Calu3 (cell line): ENCODE data around the gene NR4A3. TPM values are rescaled to one million over a fixed set of nuclear protein-coding genes. Genes with fewer than 3 reads are reported as not detected.
"Not testable (repeated sequence)": the region's sequence is repeated elsewhere in the genome, so short reads cannot be mapped to it uniquely, and the experiment has no call there.

ENCODE experiments used
- BruUV-seq: library from RNA; stranded (reverse); fragments of 400-500 nt; replicated peaks from 2 replicates; lab custom pipeline; 2021; lab: Mats Ljungman, UMichigan
- CTCF ChIA-PET: fragments of 300-600 bp; sonication (Branson Sonifier 250); formaldehyde crosslinking; loops from one replicate; lab custom pipeline; 2022; ENCODE audit warnings: antibody characterized with exemption; lab: Charles Lee
- DNase-seq: peaks from one replicate; pipeline ENCODE4 v3.0.0; 2022
- H3K27ac Mint-ChIP-seq: one replicate; pipeline ENCODE4 v1.8.0; 2022; ENCODE audit warnings: mixed read lengths; ENCODE audit not compliant: unreplicated experiment
- H3K27me3 Mint-ChIP-seq: one replicate; pipeline ENCODE4 v1.8.0; 2022; ENCODE audit warnings: mixed read lengths; ENCODE audit not compliant: unreplicated experiment
- H3K36me3 Mint-ChIP-seq: one replicate; pipeline ENCODE4 v1.8.0; 2022; ENCODE audit warnings: mild to moderate bottlenecking, moderate library complexity, mixed read lengths; ENCODE audit not compliant: insufficient read depth, unreplicated experiment
- H3K4me1 Mint-ChIP-seq: one replicate; pipeline ENCODE4 v1.8.0; 2022; ENCODE audit warnings: mild to moderate bottlenecking, low read depth, mixed read lengths; ENCODE audit not compliant: unreplicated experiment
- H3K4me3 Mint-ChIP-seq: one replicate; pipeline ENCODE4 v1.8.0; 2022; ENCODE audit warnings: mild to moderate bottlenecking, low read depth, moderate library complexity, mixed read lengths; ENCODE audit not compliant: unreplicated experiment
- H3K9me3 Mint-ChIP-seq: one replicate; pipeline ENCODE4 v1.8.0; 2022; ENCODE audit warnings: low read depth, mixed read lengths; ENCODE audit not compliant: unreplicated experiment
- intact Hi-C: fragments of 100-400 bp; cut with micrococcal nuclease; formaldehyde crosslinking; loops from one replicate; pipeline ENCODE4 v1.10.0; 2022; ENCODE audit not compliant: unreplicated experiment
- total RNA-seq: library from RNA; stranded (reverse); gene quantifications from 2 replicates; pipeline ENCODE4 v1.2.3, GENCODE V29; 2022
- TF ChIP-seq, protein P1 (sequence below): fragments of 200-600 bp; IDR thresholded peaks from one replicate; pipeline ENCODE4 v1.8.0; 2022; ENCODE audit warnings: antibody characterized with exemption; ENCODE audit not compliant: unreplicated experiment

Gene NR4A3
- total RNA-seq, 1 experiment from 2014 or later = 0.21 TPM

DNA sequence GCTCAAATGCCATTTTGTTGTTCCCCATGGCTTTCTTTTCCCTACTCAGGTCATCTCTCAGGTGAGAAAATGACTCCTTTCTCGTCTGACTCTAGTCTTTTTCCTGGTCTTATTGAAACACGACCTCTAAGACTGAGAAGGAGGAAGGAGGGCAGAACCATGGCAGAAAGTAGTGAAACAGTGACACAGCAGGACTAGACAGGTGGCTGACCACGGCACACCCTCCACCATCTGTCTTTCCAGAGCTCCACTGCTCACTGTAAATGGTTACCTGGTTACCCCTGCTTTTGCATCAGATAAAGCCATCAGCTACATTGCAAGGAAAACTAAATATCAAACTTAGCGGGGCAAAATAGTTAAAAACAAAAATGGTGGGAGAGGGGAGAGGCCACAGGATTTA is 30.9 kb downstream of the NR4A3 start:
- Mint-ChIP-seq H3K27me3 (peaks cover 11% of the 10 kb centered on the region), H3K9me3 (no peaks in the 10 kb centered on the region), H3K4me1 (no peaks in the 10 kb centered on the region), H3K36me3 (no peaks in the 10 kb centered on the region), H3K27ac (no peak overlapping the region), H3K4me3 (no peak overlapping the region)
- CTCF ChIA-PET = no interaction called here
- TF ChIP-seq, protein P1, sequence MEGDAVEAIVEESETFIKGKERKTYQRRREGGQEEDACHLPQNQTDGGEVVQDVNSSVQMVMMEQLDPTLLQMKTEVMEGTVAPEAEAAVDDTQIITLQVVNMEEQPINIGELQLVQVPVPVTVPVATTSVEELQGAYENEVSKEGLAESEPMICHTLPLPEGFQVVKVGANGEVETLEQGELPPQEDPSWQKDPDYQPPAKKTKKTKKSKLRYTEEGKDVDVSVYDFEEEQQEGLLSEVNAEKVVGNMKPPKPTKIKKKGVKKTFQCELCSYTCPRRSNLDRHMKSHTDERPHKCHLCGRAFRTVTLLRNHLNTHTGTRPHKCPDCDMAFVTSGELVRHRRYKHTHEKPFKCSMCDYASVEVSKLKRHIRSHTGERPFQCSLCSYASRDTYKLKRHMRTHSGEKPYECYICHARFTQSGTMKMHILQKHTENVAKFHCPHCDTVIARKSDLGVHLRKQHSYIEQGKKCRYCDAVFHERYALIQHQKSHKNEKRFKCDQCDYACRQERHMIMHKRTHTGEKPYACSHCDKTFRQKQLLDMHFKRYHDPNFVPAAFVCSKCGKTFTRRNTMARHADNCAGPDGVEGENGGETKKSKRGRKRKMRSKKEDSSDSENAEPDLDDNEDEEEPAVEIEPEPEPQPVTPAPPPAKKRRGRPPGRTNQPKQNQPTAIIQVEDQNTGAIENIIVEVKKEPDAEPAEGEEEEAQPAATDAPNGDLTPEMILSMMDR = no peak
- DNase-seq = no peak
- no TSS peak for BruUV-seq
- intact Hi-C loops = no loop called here

DNA sequence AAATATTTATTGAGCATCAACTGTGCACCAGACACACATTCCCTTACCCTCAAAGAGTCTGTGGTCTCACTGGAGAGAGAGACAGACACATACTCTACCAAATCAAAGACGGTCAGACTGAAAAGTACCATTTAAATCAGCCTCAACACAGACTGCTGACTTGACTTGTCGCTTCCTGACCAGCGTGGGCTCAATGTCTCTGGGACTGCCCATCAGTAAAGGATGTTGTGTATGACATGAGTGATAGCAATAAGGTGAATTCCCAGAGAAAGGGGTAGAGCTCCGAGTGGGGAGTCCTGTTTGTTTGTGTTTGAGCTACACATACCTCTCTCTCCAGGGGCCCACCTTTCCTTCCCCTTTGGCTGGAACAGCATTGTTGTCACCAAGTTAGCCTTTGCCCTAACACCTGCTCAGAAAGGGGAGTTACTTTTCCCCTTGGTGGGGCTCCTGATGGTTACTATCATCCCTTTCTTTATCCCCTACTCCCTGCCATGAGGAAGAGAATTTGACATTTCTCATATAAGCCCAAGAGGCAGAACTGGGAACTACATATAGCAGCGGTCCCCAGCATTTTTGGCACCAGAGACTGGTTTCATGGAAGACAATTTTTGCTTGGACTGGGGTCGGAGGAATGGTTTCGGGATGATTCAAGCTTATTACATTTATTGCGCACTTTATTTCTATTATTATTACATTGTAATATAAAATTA is 33.9 kb downstream of the NR4A3 start:
- Mint-ChIP-seq H3K27ac (no peak overlapping the region), H3K27me3 (no peaks in the 10 kb centered on the region), H3K36me3 (no peaks in the 10 kb centered on the region), H3K4me3 (no peak overlapping the region), H3K9me3 (no peaks in the 10 kb centered on the region), H3K4me1 (no peaks in the 10 kb centered on the region)
- TF ChIP-seq, protein P1 = no peak
- no TSS peak for BruUV-seq
- no peak for DNase-seq
- CTCF ChIA-PET = no interaction called here
- intact Hi-C loops = no loop called here

DNA sequence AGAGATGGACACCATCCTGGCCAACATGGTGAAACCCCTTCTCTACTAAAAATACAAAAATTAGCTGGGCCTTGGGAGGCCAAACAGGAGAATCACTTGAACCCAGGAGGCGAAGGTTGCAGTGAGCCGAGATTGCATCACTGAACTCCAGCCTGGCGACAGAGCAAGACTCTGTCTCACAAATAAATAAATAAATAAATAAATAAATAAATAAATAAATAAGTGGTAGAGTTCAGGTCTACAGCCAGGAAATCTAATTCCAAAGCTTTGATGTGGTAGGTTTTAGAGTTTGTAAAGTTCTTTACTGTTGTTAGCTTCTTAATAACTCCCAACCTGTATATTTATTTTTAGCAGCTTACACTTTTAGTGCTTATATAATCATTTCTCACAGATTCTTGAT is 35.9 kb downstream of the NR4A3 start:
- H3K27ac Mint-ChIP-seq, H3K27me3 Mint-ChIP-seq, BruUV-seq, H3K4me3 Mint-ChIP-seq, H3K4me1 Mint-ChIP-seq, DNase-seq, H3K36me3 Mint-ChIP-seq, intact Hi-C loops, H3K9me3 Mint-ChIP-seq, CTCF ChIA-PET: not testable (repeated sequence)

DNA sequence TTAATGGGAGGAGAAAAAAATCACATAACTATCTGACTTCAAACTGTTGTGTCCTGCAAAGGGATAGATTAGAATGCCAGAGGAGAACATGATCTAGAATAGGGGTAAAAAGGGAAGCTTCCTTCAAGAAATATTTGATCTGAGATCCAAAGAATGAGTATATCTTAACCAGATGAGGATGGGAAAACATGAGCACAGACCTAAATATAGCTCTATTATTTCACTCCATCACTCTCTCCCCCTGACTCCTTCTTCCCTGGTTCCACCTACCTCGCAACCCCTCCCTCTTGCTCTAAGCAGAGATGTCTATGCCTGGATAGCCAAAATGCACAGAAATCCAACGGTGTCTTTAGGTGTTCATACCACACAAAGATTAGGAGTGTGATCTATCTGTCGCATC is 36.4 kb downstream of the NR4A3 start:
- TF ChIP-seq, protein P1 = no peak
- no peaks in the 10 kb centered on the region for H3K9me3 Mint-ChIP-seq
- CTCF ChIA-PET = no interaction called here
- H3K4me3 Mint-ChIP-seq = no peak overlapping the region
- no peaks in the 10 kb centered on the region for H3K4me1 Mint-ChIP-seq
- BruUV-seq = no TSS peak
- H3K27ac Mint-ChIP-seq = no peak overlapping the region
- no peak for DNase-seq
- no peaks in the 10 kb centered on the region for H3K36me3 Mint-ChIP-seq
- intact Hi-C loops = no loop called here
- no peaks in the 10 kb centered on the region for H3K27me3 Mint-ChIP-seq

DNA sequence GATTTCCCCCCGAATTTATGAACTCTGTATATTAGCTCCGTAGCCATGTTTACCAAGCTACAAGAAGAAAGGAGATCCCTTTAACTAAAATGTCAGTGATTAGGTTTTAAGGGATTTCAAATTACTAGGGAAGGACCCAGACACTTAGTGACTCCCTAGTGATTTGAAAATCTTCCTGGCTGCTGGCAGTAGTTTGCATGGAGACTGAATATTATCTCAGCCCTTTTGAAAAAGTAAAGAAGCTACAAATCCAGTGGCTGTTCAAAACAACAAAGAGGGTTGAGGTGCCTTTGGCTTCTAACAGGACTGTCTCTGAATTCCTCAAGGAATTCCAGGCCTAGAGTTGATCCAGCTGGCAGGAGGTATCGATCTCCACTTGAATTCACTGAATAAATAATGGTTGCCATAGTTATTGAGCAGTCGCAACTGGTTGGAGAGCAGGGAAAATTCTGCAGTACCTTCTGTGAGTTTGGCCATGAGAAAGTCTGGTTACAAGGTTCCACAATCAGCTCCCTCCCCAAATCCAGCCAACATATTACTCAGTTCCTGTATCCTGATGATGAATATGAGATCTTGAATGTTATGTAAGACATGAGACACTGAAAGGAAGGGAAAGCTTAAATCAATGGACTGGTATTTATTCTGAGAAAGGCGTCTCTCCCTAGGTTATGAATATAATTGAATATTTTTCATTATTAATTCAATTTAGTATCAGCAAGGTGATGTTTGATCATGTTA is 37.7 kb downstream of the NR4A3 start:
- DNase-seq = no peak
- CTCF ChIA-PET = no interaction called here
- intact Hi-C loops = no loop called here
- TF ChIP-seq, protein P1 = no peak
- no peaks in the 10 kb centered on the region for H3K36me3 Mint-ChIP-seq
- BruUV-seq = no TSS peak
- no peaks in the 10 kb centered on the region for H3K4me1 Mint-ChIP-seq
- H3K4me3 Mint-ChIP-seq = no peak overlapping the region
- no peak overlapping the region for H3K27ac Mint-ChIP-seq
- H3K9me3 Mint-ChIP-seq = no peaks in the 10 kb centered on the region
- H3K27me3 Mint-ChIP-seq = no peaks in the 10 kb centered on the region
